Measurements from ENCODE around the gene AEN. TPM values are rescaled to one million over a fixed set of nuclear protein-coding genes. Genes with fewer than 3 reads are reported as not detected.

AEN gene
- total and polyA plus RNA-seq, 10 donors = 12.9 to 40.3 (median 23.5) TPM

GRCh38 chr15:88651971-88652370 is 30.8 kb downstream of the AEN start:
- H3K27me3 ChIP-seq (replicated peaks in 1 of 7) = no peaks in the 10 kb centered on the region
- intact Hi-C loops (cut with DNase I; ENCODE audit: low total_unique reads) = no loop called here
- peaks cover 0 to 81% (median 0%) of the 10 kb centered on the region in 6 donors for H3K36me3 ChIP-seq
- peak; percentile 76 for DNase-seq
- no peak for TF ChIP-seq CTCF (IDR thresholded peaks at IDR 0.05 in 8 of 11, conservative IDR thresholded peaks at IDR 0.05 in 3 of 11)
- no peak for TF ChIP-seq POLR2A (IDR thresholded peaks at IDR 0.05)
- peak in 2 of 3 donors; percentile 28 to 44 for TF ChIP-seq POLR2AphosphoS5 (IDR thresholded peaks at IDR 0.05)
- peak overlapping the region in 3 of 8 donors; percentile 27 to 93 (median 82) for H3K27ac ChIP-seq
- no peak overlapping the region for H3K4me3 ChIP-seq
- WGBS, 5 donors = 82 to 86% (median 84%) methylated on average over 7 to 9 of the region's 9 CpGs
- no peaks in the 10 kb centered on the region for H3K9me3 ChIP-seq
- H3K4me1 ChIP-seq = peaks cover 40 to 97% (median 83%) of the 10 kb centered on the region in 6 donors

- peak overlapping the region in 7 of 8 donors; percentile 33 to 82 (median 40) for H3K27ac ChIP-seq
- DNase-seq = peak; percentile 71
- no peaks in the 10 kb centered on the region for H3K9me3 ChIP-seq
- H3K27me3 ChIP-seq (replicated peaks in 1 of 7) = no peaks in the 10 kb centered on the region
- WGBS, 5 donors = 57 to 73% (median 71%) methylated on average over 5 to 8 of the region's 8 CpGs
- intact Hi-C loops (cut with DNase I; ENCODE audit: low total_unique reads) = no loop called here
- no peak for TF ChIP-seq CTCF (IDR thresholded peaks at IDR 0.05 in 8 of 11, conservative IDR thresholded peaks at IDR 0.05 in 3 of 11)
- TF ChIP-seq POLR2AphosphoS5 (IDR thresholded peaks at IDR 0.05) = peak in 2 of 3 donors; percentile 55 to 71
- no peak overlapping the region for H3K4me3 ChIP-seq
- H3K4me1 ChIP-seq = peaks cover 36 to 97% (median 83%) of the 10 kb centered on the region in 6 donors
- H3K36me3 ChIP-seq = peaks cover 0 to 74% (median 0%) of the 10 kb centered on the region in 6 donors
These were observed 31.5 kb downstream of the AEN start for GRCh38 chr15:88652456-88653199.

GRCh38 chr15:88653200-88654064 is 32.3 kb downstream of the AEN start:
- no peak for TF ChIP-seq POLR2A (IDR thresholded peaks at IDR 0.05)
- no peak for TF ChIP-seq CTCF (IDR thresholded peaks at IDR 0.05 in 8 of 11, conservative IDR thresholded peaks at IDR 0.05 in 3 of 11)
- TF ChIP-seq POLR2AphosphoS5 (IDR thresholded peaks at IDR 0.05) = no peak
- Histone ChIP-seq H3K27ac (peak overlapping the region in 6 of 8 donors; percentile 38 to 82 (median 47)), H3K36me3 (peaks cover 0 to 66% (median 0%) of the 10 kb centered on the region in 6 donors), H3K4me1 (peaks cover 28 to 97% (median 82%) of the 10 kb centered on the region in 6 donors), H3K9me3 (no peaks in the 10 kb centered on the region), H3K27me3 (replicated peaks in 1 of 7) (no peaks in the 10 kb centered on the region), H3K4me3 (no peak overlapping the region)
- 82 to 96% (median 88%) methylated on average over 10 to 13 of the region's 13 CpGs for WGBS, 5 donors
- intact Hi-C loops (cut with DNase I; ENCODE audit: low total_unique reads) = no loop called here
- peak; percentile 66 for DNase-seq

Data from spleen (tissue), 11 donors.